HG03575 (cell line): ENCODE data around the gene SLCO2B1.

Source experiments
- ATAC-seq: cut with Tn5 transposase; IDR thresholded peaks from one replicate; pipeline ENCODE4 v1.9.1; 2021; ENCODE audit not compliant: unreplicated experiment, insufficient number of reproducible peaks, low FRiP score; ENCODE audit errors: extremely low read depth

The SLCO2B1 gene

DNA sequence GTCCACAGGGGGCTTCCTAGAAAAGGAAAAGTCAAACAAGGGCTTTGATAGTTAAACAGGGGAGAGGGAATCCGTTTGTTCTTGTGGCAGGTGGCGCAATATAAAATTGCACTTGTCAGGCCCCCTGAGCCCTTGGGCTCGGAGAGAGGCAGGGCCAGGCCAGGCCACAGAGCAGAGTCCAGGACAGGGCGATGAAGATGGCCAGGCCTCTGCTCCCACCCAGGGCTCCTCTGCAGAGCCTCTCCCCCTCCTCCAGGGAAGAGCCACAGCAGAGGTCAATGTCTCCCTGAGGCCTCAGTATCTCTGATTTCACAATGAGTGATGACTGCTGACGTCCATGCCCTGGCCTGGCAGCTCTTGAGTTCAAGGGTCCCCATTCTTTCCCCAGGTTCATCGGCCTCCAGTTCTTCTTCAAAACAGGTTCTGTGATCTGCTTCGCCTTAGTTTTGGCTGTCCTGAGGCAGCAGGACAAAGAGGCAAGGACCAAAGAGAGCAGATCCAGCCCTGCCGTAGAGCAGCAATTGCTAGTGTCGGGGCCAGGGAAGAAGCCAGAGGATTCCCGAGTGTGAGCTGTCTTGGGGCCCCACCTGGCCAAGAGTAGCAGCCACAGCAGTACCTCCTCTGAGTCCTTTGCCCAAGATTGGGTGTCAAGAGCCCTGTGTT, 53.2 kb downstream of the SLCO2B1 start:
- ATAC-seq = no peak

DNA sequence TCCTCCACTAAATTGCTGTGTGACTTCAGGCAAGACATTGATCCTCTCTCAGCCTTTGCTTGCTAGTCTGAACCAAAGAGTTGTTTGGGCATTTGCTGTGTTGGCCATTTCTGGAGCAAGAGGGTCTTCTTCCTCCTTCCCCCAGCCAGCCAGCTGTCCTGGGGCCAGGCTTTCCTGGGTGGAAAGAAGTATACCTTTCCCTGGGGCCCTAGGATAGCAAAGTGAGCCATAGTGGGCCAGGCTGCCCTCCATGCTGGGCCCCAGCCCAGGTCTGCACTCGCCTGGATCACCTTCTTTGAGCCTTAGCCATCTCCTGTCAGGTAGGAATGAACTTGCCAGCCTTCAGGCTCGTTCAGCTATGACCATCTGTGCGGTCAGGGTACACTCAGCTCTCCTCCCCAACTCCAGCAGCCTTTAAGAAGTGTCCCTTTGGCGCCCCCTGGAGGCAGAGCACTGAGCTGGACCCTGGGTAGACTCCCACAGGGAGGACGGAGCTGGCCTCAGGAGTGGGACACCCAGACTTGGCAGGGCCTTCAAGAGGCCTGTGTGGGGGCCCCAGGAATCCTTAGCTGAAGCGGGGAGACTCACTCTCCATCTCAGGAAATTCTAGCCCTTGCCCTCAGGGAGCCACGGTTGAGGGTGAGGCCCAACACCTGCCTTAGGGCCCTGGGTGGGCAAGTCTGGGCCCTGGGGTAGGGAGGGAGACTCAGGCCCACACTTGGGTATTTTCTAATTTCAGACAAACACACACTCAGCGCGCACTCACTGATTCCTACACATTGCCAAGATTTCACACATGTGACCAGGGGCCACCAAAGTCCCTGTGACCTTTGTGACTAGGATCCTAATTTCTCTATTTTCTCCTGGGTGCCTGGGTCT, 54.0 kb downstream of the SLCO2B1 start:
- no peak for ATAC-seq

DNA sequence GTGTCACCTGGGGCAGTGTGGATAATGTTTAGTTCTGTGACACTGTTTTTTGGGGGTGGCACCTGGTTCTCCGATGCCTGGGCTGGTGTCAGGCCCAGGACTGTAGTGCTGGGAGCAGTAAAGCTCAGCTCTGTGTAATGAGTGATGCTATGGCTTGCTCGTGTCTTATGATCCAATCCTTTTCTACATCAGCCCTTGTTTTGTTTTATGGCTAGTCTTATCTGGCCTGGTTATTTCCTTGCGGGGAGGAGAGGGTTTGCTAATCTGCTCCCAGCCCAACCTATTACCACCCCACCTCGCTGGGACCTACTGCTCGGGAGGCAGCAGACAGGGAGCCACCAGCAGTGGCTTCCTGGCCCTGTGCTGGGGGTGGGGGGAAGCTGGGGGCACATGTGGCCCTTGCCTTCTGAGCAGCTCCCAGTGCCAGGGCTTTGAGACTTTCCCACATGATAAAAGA, 54.7 kb downstream of the SLCO2B1 start:
- ATAC-seq = no peak

DNA sequence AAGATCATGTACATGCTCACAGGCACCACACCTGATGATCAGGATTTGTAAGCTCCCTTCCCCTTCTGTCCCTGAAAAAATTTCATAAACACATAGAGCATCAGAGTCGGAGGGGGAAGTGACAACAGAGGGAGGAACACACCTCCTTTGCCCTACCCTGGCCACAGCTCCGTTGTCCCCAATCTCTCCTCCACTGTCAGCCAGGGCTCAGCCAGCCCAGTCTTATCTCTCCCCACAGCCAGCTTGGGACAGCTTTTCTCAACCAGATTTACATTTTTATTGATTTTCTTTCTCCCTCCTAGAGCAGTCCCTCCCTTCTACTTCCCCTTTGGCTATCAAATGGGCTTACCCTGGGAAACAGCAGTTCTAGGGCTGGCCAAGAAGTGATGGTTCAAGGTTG, 57.5 kb downstream of the SLCO2B1 start:
- no peak for ATAC-seq

- ATAC-seq = no peak
Observed at GRCh38 chr11:75212411-75212810, 61.5 kb downstream of the SLCO2B1 start.

DNA sequence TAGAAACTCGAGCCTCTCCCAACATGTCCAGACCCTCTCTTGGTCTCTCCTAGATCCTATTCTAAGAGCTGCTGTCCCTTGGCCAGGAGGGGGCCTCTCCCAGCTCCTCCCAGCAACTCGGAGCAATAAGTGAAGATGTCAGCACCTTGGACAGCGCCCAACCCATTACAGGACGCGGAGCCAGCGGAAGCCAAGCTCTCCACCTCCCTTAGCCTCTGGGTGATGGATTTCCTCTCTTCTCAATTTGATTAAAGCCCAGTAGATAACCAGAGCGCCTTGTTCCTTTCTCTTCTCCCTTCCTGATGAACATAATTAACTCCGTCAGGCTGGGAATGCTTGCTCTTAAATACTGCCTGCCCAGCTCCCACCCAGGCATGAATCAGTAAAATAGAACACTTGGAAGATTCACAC, 63.5 kb downstream of the SLCO2B1 start:
- no peak for ATAC-seq

GRCh38 chr11:75214843-75215242, 63.9 kb downstream of the SLCO2B1 start:
- no peak for ATAC-seq

DNA sequence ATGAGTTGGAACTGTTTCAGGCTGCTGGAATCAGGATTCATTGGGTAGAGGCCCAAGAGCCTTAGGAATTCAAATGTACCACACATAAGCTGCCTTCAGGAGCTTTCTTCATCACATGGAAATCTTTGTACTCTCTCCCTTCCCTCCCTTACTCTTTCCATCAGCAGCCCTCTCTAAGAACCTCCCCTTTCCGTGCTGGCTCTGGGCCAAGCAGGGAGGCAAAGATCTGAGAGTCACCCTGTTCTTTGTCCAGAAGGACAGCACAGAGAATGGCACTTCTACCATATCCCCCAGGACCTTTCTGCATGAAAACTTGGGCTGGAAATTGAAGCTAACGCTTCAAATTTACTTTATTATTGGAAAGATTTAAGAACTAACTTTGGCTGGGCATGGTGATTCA, 69.0 kb downstream of the SLCO2B1 start:
- no peak for ATAC-seq

DNA sequence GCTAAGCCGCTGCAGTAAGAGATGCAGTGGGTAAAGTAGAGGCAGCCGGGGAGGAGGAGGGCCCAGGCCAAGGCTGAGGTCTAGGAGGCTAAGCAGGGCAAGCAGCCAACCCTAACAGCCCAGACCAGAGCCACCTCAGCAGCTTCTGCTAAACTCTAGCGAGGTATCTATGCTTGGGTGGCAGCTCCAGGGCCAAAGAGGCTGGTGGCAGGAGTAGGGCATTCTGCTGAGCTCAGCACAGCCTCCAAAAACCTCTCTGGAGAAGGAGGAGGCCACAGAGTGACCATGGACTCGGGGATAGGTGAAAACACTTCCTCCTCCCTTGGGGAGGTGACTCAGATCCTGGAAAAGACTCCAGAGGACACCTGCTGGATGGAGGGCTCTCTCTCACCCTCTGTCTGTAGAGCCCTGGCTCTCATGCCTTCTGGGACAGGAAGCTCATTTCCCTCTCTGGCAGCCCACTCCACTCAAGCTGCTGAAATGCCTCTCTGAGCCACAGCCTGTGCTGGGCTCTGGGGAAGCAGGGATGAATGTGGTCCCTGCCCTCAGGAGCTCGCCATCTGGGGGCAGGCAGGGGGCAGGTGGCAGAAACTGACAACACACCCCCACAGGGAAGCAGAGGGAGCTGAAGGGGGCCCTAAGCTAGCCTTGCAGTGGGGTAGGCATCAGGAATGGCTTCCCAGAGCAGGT, 73.2 kb downstream of the SLCO2B1 start:
- no peak for ATAC-seq

GRCh38 chr11:75225794-75226193, 74.9 kb downstream of the SLCO2B1 start:
- no peak for ATAC-seq

DNA sequence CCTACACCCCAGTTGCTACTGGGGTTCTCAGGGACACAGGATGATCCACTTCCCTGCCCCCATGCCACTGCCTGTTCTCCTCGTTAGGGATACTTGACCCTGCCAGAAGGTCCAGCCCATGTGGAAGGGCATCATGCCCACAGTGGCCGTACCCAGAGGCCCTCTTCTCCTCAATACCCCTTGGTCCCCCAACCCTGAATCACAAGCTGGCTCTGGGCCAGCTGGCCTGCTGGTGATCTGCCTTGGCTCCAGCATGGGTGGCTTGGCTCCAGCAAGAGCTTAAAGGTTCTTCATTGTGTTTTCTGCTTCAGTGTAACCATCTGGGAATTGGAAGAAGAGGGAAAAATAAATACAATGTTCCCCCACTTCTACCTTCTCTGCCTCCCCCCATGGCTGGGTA, 78.6 kb downstream of the SLCO2B1 start:
- ATAC-seq = no peak

GRCh38 chr11:75230621-75231020, 79.7 kb downstream of the SLCO2B1 start:
- ATAC-seq = no peak

DNA sequence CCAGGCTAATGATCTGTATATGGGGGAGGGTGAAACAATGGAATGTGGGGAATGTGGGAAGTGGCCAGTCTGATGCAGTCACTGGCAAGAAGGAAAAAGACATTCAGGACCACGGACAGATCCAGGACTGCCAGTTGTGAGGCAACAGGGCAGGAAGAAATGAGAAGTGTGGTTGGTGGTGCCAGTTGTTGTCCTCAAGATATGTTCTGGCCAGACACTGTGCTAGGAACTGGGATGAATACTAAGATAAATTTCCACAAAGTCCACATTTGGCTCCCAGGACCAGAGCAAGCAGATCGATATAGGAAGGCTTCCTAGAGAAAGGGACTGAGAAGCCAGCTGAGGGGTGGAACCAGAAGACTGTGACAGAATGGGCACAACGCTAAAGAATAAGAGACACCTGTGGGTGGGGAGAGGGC, 82.9 kb downstream of the SLCO2B1 start:
- no peak for ATAC-seq

- ATAC-seq = no peak
Observed at GRCh38 chr11:75236062-75236461, 85.2 kb downstream of the SLCO2B1 start.

DNA sequence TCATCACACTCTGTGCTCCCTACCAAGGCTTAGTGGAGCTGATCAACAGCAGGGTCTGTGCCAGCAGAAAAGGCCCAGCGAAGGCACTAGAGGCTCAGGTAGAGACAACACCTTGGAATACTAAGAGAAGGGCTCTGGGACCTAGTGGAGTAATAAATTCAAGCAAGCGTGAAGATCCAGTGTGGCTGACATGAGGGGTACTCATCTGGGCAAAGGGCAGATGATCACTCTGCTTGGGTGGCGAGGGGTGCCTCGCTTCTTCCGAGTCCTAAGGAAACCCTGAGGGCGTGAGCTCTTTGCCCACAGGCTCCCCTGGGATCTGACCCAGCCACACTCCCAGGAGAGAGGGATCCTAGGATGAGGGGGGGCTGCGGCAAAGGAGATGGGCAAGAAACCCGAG, 86.1 kb downstream of the SLCO2B1 start:
- ATAC-seq = no peak

GRCh38 chr11:75238595-75239440, 87.9 kb downstream of the SLCO2B1 start:
- no peak for ATAC-seq

GRCh38 chr11:75239531-75240290, 88.8 kb downstream of the SLCO2B1 start:
- no peak for ATAC-seq

DNA sequence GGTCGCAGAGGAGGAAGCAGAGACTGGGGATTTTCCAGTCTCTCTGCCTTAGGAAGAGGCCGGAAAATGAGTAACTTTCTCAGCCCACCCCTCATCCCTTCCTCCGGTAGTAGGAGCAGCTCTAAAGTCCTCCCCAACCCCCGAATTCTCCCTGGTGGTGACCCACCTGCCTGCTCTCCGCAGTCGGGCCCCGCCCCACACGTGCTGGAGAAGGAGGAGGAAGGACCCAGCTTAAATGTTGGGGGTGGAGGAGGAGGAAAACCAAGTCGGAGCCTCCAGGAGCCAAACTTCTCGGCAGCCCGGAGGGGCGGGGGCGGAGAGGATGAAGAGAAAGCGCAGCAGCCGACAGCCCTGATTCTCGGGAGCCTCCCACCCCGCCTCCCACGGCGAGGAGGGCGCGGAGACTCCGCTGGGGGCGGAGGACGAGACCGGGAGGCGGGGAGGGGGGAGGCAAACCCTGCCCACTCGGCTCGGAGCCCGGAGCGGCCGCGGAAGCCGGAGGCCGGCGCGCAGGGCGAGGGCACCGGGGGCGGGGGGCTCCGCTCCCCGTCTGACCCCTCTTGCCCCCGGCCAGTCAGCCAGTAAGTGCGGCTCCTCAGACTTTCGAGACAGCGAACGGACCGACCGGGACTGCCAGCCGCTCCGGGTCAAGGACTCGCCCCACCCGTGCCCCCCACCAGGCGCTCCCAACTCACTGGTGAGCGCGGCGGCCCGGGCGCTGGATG, 89.6 kb downstream of the SLCO2B1 start, which contains the start of gene TPBGL:
Gene TPBGL (plus strand): TSS at position 464 of the 725 bp plus-strand sequence. CDS start 276 bp downstream, outside the sequence.
- no peak for ATAC-seq
